ENCODE results near the gene KRAS. TPM values are rescaled to one million over a fixed set of nuclear protein-coding genes. Genes with fewer than 3 reads are reported as not detected.
A peak's percentile ranks its signal among the peaks of the same experiment; 100 is the strongest.

Gene KRAS
- total and polyA plus RNA-seq, 2 of the 13 experiments (the other 11 are each of a cell fraction or from before 2014, with no cell fraction given) = 6.5 to 9.8 TPM

DNA sequence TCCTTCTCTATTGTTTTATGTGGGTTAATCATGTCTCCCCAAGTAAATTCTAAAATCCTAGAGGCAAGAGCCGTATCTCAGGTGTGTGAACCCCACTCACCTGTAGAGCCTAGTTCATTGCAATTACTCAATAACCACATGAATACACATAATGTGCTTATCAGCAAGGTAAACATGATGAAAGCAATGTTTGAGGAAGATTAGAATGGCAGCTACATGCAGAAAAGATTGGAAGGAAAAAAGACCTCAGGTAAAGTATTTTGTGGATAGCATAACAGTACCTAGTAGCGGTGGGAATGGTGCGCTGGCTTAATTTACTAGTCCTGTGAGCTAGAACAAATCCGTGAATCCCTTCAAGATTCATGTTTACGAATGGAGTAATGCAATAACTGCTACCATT is 5.3 kb upstream of the KRAS start (continued):
- TF ChIP-seq, protein P1, sequence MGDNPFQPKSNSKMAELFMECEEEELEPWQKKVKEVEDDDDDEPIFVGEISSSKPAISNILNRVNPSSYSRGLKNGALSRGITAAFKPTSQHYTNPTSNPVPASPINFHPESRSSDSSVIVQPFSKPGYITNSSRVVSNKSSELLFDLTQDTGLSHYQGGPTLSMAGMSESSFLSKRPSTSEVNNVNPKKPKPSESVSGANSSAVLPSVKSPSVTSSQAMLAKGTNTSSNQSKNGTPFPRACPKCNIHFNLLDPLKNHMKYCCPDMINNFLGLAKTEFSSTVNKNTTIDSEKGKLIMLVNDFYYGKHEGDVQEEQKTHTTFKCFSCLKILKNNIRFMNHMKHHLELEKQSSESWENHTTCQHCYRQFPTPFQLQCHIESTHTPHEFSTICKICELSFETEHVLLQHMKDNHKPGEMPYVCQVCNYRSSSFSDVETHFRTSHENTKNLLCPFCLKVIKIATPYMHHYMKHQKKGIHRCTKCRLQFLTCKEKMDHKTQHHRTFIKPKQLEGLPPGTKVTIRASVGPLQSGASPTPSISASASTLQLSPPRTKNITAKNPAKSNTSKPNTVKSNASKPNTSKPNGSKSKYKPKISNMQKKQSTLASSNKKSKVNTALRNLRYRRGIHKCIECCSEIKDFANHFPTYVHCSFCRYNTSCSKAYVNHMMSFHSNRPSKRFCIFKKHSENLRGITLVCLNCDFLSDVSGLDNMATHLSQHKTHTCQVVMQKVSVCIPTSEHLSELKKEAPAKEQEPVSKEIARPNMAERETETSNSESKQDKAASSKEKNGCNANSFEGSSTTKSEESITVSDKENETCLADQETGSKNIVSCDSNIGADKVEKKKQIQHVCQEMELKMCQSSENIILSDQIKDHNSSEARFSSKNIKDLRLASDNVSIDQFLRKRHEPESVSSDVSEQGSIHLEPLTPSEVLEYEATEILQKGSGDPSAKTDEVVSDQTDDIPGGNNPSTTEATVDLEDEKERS (CRISPR knock-in tag; IDR thresholded peaks at IDR 0.05) = no peak
- TF ChIP-seq HNRNPK (IDR thresholded peaks at IDR 0.05; ENCODE audit: low read depth, low read length, poor library complexity, severe bottlenecking) (no peak), NCOA2 (CRISPR knock-in tag; IDR thresholded peaks at IDR 0.05) (peak; percentile 57; the same call in 1 of the 2 replicates), CBFB (CRISPR knock-in tag; IDR thresholded peaks at IDR 0.05) (peak; percentile 86), HNRNPLL (IDR thresholded peaks at IDR 0.05; ENCODE audit: low read depth, low read length, poor library complexity, severe bottlenecking) (no peak), ZEB1 (IDR thresholded peaks at IDR 0.05; ENCODE audit: insufficient replicate concordance, low read depth) (peak; percentile 89), HDAC2 (CRISPR knock-in tag; IDR thresholded peaks at IDR 0.05) (0 out of 2 replicates have a peak, but pooled peaks have one; percentile 53), ZNF33B (CRISPR knock-in tag; IDR thresholded peaks at IDR 0.05) (no peak)
- TF ChIP-seq, protein P2, sequence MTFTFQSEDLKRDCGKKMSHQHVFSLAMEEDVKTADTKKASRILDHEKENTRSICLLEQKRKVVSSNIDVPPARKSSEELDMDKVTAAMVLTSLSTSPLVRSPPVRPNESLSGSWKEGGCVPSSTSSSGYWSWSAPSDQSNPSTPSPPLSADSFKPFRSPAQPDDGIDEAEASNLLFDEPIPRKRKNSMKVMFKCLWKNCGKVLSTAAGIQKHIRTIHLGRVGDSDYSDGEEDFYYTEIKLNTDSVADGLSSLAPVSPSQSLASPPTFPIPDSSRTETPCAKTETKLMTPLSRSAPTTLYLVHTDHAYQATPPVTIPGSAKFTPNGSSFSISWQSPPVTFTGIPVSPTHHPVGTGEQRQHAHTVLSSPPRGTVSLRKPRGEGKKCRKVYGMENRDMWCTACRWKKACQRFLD (CRISPR knock-in tag; IDR thresholded peaks at IDR 0.05; ENCODE audit: borderline replicate concordance) = no peak
